Epidermal melanocyte (primary cell): ENCODE results near the gene A2M.
"Not testable (repeated sequence)": the region's sequence is repeated elsewhere in the genome, so short reads cannot be mapped to it uniquely, and the experiment has no call there.

Experiments used
- DNase-seq: peaks from one replicate; pipeline ENCODE4 v3.0.0; 2011; ENCODE audit warnings: low spot score; ENCODE audit not compliant: insufficient read length

The A2M gene

DNA sequence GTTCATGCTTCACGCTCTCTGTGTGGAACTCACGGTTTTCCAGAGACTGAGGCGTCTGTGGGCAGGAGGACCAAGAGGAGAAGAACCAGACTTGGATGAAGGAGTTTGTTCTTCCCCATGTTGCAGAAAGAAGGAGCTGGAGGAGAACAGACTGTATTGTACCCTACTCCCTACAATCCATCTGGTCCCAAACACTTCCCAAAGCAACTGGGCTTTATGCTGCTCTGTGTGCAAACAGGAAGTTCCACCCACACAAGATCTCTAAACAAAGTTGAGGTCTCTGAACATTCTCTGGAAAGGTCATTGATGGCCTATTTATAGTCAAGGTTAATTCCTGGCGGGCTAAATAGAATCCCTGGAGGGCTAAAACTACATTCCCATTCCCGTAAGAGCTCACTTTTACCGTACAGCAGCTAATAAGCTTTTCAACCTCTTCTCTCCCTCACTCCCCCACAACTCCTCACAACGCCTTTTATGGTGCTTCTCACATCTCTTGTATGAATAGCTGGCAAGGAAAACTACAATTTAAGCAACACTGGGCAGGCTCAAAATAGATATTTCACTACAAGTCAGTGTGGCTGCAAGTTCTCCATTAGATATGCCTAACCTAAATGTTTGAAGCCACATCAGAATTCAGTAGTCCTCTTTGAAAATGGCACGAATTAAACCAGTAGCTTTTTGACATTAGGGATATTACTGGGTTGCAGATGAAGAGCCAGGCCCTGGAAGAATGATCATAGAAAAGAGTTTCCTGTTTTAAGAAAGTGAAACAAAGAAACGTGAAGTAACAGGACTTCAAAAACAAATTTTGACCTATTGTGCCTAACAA lies at the start of gene A2M:
Gene A2M, minus strand, starts transcription at position 189 of the 829 bp plus-strand sequence. Its CDS starts 70 bp downstream, at position 119.
- no peak for DNase-seq

- no peak for DNase-seq
Observed at GRCh38 chr12:9163392-9163791, 47.7 kb upstream of the A2M start.

DNA sequence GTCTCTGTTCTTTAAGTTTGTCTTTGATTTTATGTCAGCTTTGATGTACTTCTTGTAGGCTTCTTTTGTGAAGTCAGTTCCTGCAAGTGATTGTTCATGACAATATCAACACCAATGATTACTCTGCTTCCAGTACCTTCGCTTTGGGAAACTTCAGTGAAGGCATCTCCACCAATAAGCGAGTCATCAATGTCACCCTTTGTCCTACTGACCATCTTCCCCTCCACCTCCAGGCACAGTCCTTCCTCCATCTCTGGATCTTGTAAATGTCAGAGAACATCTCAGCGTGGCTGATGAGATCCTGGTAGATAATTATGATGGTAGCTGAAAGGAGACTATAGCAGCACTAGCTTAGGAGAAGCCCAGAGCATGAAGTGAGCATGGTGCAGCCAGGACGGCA lies 40.4 kb upstream of the A2M start:
- DNase-seq = no peak

GRCh38 chr12:9149372-9149771 lies 33.7 kb upstream of the A2M start:
- no peak for DNase-seq

DNA sequence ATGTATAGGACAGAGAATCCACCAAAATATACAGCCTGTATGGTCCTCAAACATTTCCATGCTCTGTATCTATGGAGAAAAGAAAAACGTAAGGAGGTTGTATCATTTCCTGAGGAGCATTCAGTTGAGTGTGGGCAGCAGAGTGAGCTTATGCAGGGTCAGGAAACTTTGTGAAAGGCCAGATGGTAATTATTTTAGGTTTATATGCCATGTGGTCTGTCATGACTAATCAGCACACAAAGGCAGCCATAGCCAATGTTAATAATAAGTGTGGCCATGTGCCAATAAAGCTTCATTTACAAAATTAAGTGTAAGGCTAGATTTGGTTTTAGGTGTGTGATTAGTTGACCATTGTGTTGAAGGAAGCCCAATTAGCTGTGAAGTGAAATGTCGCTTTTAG lies 33.2 kb upstream of the A2M start:
- no peak for DNase-seq

- DNase-seq = no peak
Observed at GRCh38 chr12:9147461-9147860, 31.7 kb upstream of the A2M start.

DNA sequence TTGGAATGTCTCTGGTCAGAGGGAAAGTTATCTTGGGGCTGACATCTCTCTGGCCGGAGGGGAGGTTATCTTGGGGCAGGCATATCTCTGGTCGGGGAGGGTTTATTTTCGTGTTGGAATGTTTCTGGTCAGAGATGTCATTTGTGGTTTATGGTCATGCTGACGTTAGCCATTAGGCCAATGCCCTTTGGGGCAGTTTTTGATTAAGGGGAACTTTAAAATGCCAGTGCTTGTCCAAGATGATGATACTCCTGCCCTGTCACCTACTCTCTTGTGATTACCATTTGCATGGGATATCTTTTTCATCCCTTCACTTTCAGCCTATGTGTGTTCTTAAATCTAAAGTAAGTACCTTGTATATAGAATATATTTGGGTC lies 29.0 kb upstream of the A2M start:
- DNase-seq = no peak

DNA sequence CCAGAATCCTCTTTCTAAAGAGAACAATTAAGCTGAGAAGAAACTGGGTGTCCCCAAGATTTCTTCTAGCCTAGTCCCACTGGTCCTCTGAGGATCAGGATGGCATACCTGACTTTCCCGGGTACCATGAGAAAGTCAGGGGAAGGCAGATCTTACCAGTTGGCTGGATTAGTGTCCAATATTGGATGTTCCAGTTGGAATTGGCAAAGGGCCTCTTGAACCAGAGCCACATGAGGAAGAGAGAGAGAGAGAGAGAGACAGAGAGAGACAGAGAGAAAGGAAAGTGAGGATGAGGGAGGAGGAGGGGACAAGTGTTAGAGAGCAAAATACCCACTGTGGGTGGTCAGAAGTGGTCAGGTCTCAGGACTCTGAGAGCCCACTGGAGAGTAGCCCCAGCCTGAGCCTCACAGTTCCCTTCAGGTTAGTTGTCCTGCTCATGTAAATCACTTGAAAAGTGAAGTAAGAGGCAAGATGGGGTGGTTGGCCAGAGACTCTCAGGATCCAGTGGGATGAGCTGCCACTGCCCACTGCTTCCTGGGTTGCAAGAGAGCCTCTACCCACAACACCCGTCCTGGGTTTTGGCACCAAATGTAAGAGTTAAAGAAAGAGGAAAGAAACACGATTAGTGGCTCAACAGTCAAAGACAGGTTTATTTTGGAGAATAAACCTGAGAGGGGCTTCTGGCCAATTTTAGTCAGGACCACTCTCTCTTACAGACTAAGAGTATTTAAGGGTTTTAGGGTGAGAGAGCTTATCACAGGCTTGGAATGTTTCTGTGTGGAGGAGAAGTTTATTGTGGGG lies 28.4 kb upstream of the A2M start:
- no peak for DNase-seq

DNA sequence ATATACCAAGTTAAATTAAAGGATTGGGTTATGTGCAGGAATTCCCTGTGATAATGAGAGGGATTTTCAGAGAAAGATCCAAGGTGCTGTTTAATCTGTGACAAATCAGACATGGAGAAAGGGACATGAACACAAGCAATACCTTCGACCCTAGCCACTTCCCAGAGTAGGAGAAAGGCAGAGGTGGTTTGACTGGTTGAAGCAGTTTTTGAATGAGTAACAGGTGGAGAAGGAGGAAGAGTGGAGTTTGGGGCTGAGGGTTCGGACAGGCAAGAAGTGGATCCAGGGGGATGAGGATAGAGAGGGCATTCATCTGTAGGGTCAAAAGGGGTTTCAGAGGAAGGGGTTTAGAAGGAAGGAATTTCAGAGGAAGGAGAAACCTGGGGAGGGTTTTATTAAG lies 27.4 kb upstream of the A2M start:
- no peak for DNase-seq

- DNase-seq = not testable (repeated sequence)
Observed at GRCh38 chr12:9139588-9140290, 24.0 kb upstream of the A2M start.

DNA sequence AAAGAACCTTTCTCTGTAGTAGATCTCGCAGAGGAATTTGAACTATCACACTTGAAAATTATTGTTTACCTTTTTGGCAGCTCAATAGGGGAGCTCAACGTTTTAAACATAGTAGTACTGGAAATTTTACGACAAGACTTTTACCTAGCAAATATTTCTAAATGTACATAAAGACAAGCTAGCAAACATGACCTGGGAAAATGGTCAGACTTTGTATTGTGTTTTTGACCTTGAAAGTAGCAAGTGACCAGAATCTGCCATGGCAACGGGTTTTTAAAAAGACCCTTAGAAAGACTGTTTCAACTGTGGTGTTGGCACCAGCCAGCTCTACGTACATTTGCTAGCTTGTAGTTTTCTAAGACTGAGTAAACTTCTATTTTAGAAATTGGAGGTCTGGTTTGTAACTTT lies 20.2 kb upstream of the A2M start:
- DNase-seq = no peak

DNA sequence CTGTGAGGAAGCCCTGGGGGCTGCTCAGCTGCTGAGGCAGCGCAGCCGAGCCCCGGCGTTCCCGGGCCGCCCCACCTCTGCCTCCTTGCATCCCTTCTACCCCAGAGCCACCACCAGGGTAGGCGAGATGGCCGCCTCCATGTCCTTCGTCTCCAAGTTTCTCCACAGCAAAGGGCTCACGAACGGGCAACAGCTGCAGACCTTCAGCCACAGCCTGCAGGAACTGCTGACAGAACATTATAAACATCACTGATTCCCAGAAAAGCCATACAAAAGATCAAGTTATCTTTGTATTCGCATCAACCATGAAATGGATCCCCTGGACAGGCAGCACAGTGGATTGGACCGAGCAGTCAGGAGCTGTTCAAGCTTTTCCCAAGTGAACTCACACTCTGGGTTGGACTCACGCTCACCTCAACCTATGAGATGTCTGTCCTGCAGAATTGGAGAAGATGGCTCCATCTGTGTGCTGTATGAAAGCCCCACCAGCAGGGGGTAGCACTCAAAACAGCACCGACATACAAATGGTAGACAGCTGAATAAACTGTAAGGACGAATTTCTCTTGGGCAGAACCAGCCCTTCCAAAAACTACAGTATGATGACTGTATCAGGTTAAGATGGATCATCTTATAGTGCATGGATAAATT lies 19.4 kb upstream of the A2M start:
- DNase-seq = no peak

DNA sequence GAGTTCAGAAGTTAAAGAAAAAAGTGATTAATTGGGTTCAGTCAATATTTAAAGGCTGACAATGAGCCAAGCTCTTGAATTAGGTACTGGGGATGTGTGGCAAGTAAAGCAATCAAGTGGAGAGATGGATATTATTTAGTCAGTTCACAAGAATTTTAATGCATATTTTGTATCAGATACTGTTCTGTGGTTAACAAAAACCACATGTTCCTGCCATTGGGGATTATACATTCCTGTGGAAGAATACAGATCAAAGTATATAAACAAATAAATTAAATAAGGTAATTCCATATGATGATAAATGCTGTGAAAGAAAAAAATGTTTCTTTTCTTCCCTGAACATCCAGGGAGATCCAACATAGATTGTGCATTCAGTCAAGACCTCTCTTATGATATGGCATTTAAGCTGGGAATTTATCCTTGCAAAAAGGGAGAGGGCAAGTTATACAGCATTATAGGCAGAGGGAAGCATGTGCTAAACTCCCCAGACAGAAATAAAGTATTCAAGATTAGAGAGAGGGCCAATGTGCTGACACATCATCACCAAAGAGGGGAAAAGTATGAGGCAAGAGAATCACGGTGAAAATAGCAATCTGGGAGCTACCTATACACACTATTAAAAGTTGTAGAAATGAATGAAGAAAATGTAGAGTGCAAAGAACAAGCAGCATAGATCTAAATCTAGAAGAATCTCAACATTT lies 17.6 kb upstream of the A2M start:
- DNase-seq = no peak

GRCh38 chr12:9132008-9132535 lies 16.4 kb upstream of the A2M start:
- no peak for DNase-seq

DNA sequence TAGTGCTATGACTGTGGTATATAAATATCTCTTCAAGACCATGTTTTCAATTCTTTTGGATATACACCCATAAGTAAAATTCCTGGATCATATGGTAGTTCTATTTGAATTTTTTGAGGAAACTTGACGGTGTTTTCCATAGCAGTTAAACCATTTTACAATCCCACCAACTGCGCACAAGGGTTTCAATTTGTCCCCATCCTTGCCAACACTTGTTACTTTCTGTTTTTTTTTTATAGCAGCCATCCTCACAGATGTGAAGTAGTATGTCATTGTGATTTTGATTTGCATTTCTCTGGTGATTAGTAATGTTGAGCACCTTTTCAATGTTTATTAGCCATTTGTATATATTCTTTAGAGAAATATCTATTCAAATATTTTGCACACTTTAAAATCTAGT lies 14.5 kb upstream of the A2M start:
- no peak for DNase-seq

- DNase-seq = no peak
Observed at GRCh38 chr12:9127936-9128663, 12.4 kb upstream of the A2M start.

DNA sequence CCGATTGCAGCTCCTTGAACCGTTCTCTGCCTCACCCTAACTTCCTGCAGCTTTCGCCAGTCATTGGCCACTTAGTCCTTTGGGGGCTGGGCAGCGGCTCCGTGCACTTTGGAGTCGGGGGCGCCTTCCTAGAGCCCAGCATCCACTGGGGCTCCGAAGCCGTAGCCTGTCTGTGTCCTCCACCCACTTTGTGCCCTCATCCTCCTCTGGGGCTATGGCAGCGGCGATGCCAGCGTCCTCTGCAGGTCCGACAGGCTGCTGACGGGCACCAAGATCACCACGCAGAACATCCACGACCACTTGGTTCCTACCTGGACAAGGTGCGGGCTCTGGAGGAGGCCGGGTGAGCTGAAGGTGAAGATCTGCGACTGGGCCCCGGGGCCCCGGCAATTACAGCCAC lies 11.8 kb upstream of the A2M start:
- no peak for DNase-seq

DNA sequence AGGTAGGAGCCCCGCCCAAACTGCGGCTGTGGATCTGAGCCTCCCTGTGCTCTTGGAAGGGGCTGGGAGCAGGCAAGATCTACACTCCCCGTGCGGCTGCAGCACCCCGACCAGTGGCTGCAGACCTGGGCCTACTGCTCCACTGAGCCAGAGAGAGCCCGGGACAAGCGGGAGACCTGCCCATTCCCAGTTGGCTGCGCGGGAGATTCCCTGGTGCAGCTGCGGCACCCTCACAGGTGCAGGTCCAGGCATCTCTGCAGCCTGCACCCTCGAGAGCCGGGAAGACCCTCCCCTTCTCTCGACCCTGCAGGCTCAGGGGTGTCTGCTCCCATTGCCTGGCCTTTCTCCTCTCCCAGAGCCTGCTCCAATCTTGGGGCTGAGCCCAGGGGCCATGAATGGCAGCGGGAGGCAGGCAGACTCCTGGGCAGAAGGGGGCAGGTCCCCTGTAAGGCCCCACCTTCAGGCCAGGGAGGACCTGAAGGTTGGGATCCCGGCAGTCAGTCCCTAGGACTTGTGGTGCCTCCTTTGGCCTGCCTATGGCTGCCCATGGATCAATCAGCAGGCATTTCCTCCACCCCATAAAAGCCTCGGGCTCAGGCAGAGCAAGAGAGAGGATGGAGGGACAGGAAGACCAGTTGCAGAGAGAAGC lies 8.8 kb upstream of the A2M start:
- DNase-seq = no peak

- no peak for DNase-seq
Observed at GRCh38 chr12:9123781-9124382, 8.2 kb upstream of the A2M start.
